NB4 (cell line): ENCODE data around the gene PCDHB12.
A peak's percentile ranks its signal among the peaks of the same experiment; 100 is the strongest.

Experiments used
- CTCF ChIP-seq: IDR thresholded peaks from one replicate; pipeline ENCODE4 v1.5.1; 2012; ENCODE audit warnings: low read depth, low read length
- POLR2A ChIP-seq: IDR thresholded peaks from 2 replicates; pipeline ENCODE4 v1.6.1; 2011; ENCODE audit warnings: mild to moderate bottlenecking; ENCODE audit not compliant: insufficient read length; ENCODE audit errors: extremely low read depth

- peak; percentile 38 for TF ChIP-seq CTCF
- no peak for TF ChIP-seq POLR2A
These were observed 8.9 kb upstream of the PCDHB12 start, which contains the start of gene PCDHB11 for GRCh38 chr5:141199359-141200235.
